Loucy (cell line): ENCODE data around the gene GPATCH2L.

ENCODE experiments used
- H2AFZ ChIP-seq: fragments of 200-600 bp; sonication (generic); 2 replicates; pipeline ENCODE4 v1.6.0; 2016; ENCODE audit warnings: antibody characterized with exemption, mild to moderate bottlenecking, low read length, moderate library complexity
- H3F3A ChIP-seq: fragments of 200-600 bp; 2 replicates; pipeline ENCODE4 v1.6.0; 2016; ENCODE audit warnings: antibody characterized with exemption, low read depth, mild to moderate bottlenecking
- H3K27me3 ChIP-seq: fragments of 200-600 bp; sonication (generic); 2 replicates; pipeline ENCODE4 v1.6.1; 2014; ENCODE audit warnings: low read length, mild to moderate bottlenecking; ENCODE audit not compliant: insufficient read depth, poor library complexity, severe bottlenecking
- H3K36me3 ChIP-seq: fragments of 200-600 bp; sonication (generic); 2 replicates; pipeline ENCODE4 v1.6.1; 2016; ENCODE audit warnings: low read length; ENCODE audit not compliant: insufficient read depth
- H3K4me1 ChIP-seq: fragments of 200-600 bp; sonication (generic); 2 replicates; pipeline ENCODE4 v1.5.1; 2014; ENCODE audit warnings: low read length, mild to moderate bottlenecking; ENCODE audit not compliant: insufficient read depth, poor library complexity, severe bottlenecking
- H3K4me2 ChIP-seq: fragments of 200-600 bp; sonication (generic); 2 replicates; pipeline ENCODE4 v1.6.0; 2014; ENCODE audit warnings: antibody characterized with exemption, low read length, low read depth, mild to moderate bottlenecking; ENCODE audit not compliant: poor library complexity, severe bottlenecking
- H3K4me3 ChIP-seq: fragments of 200-600 bp; sonication (generic); 2 replicates; pipeline ENCODE4 v1.5.1; 2014; ENCODE audit warnings: low read length, mild to moderate bottlenecking, mixed read lengths; ENCODE audit not compliant: poor library complexity, severe bottlenecking
- H3K79me2 ChIP-seq: fragments of 200-600 bp; sonication (generic); 2 replicates; pipeline ENCODE4 v1.6.1; 2014; ENCODE audit warnings: low read length; ENCODE audit not compliant: insufficient read depth
- H3K9ac ChIP-seq: fragments of 200-600 bp; sonication (generic); 2 replicates; pipeline ENCODE4 v1.6.0; 2014; ENCODE audit warnings: mild to moderate bottlenecking, low read depth, low read length, moderate library complexity; ENCODE audit not compliant: poor library complexity, severe bottlenecking
- H3K9me2 ChIP-seq: fragments of 200-600 bp; sonication (generic); replicated peaks from 2 replicates; pipeline ENCODE4 v1.6.1; 2016; ENCODE audit warnings: low read depth, low read length, mixed read lengths
- H3K9me3 ChIP-seq: fragments of 200-600 bp; sonication (generic); 2 replicates; pipeline ENCODE4 v1.6.1; 2014; ENCODE audit warnings: mild to moderate bottlenecking, antibody characterized with exemption, low read length, low read depth; ENCODE audit not compliant: insufficient read depth
- H4K20me1 ChIP-seq: fragments of 200-600 bp; sonication (generic); 2 replicates; pipeline ENCODE4 v1.6.0; 2014; ENCODE audit warnings: antibody characterized with exemption, low read length, mild to moderate bottlenecking; ENCODE audit not compliant: insufficient read depth, poor library complexity, severe bottlenecking
- CTCF ChIP-seq: fragments of 200-600 bp; sonication (generic); conservative IDR thresholded peaks from 2 replicates; pipeline ENCODE4 v1.5.1; 2014; ENCODE audit warnings: mild to moderate bottlenecking, antibody characterized with exemption, low read length
- EZH2phosphoT487 ChIP-seq: fragments of 200-600 bp; IDR thresholded peaks from 2 replicates; pipeline ENCODE4 v1.6.1; 2018; ENCODE audit warnings: antibody characterized with exemption, mild to moderate bottlenecking, moderate library complexity, borderline replicate concordance

The GPATCH2L gene

GRCh38 chr14:76205708-76206107 lies 54.0 kb downstream of the GPATCH2L start:
- no peak for TF ChIP-seq EZH2phosphoT487
- no peak for TF ChIP-seq CTCF
- H3K4me2 ChIP-seq = no peak overlapping the region
- no peak overlapping the region for H3K9ac ChIP-seq
- H3K9me2 ChIP-seq = no peaks in the 10 kb centered on the region
- H3K9me3 ChIP-seq = no peaks in the 10 kb centered on the region
- no peak overlapping the region for H3K4me3 ChIP-seq
- no peaks in the 10 kb centered on the region for H3K4me1 ChIP-seq
- no peaks in the 10 kb centered on the region for H4K20me1 ChIP-seq
- H2AFZ ChIP-seq = no peak overlapping the region
- no peaks in the 10 kb centered on the region for H3K79me2 ChIP-seq
- H3K36me3 ChIP-seq = peaks cover 45% of the 10 kb centered on the region; the same call in 1 of the 2 replicates
- H3K27me3 ChIP-seq = no peaks in the 10 kb centered on the region
- H3F3A ChIP-seq = no peaks in the 10 kb centered on the region

GRCh38 chr14:76208340-76208739 lies 56.6 kb downstream of the GPATCH2L start:
- H3K36me3 ChIP-seq = peaks cover 19% of the 10 kb centered on the region; the same call in 1 of the 2 replicates
- no peak overlapping the region for H3K4me3 ChIP-seq
- no peaks in the 10 kb centered on the region for H3F3A ChIP-seq
- TF ChIP-seq EZH2phosphoT487 (no peak), CTCF (no peak)
- peaks cover 8% of the 10 kb centered on the region for H3K4me1 ChIP-seq
- H3K79me2 ChIP-seq = no peaks in the 10 kb centered on the region
- H3K9ac ChIP-seq = no peak overlapping the region
- H3K27me3 ChIP-seq = no peaks in the 10 kb centered on the region
- H4K20me1 ChIP-seq = no peaks in the 10 kb centered on the region
- no peaks in the 10 kb centered on the region for H3K9me2 ChIP-seq
- no peaks in the 10 kb centered on the region for H3K9me3 ChIP-seq
- no peak overlapping the region for H2AFZ ChIP-seq
- no peak overlapping the region for H3K4me2 ChIP-seq

GRCh38 chr14:76212242-76212641 lies 60.5 kb downstream of the GPATCH2L start:
- H3K9ac ChIP-seq = no peak overlapping the region

More at GRCh38 chr14:76212242-76212641, 60.5 kb downstream of the GPATCH2L start:
- Histone ChIP-seq H3K4me2 (no peak overlapping the region), H3K27me3 (no peaks in the 10 kb centered on the region), H3K4me1 (peaks cover 8% of the 10 kb centered on the region), H3K4me3 (no peak overlapping the region), H3K79me2 (no peaks in the 10 kb centered on the region), H3K36me3 (peaks cover 5% of the 10 kb centered on the region; the same call in 1 of the 2 replicates), H3F3A (no peaks in the 10 kb centered on the region), H3K9me3 (no peaks in the 10 kb centered on the region), H2AFZ (no peak overlapping the region), H4K20me1 (no peaks in the 10 kb centered on the region), H3K9me2 (no peaks in the 10 kb centered on the region)
- TF ChIP-seq CTCF (no peak), EZH2phosphoT487 (no peak)
